ENCODE results near the gene MT1M.
"Not testable (repeated sequence)": the region's sequence is repeated elsewhere in the genome, so short reads cannot be mapped to it uniquely, and the experiment has no call there.

Gene MT1M

DNA sequence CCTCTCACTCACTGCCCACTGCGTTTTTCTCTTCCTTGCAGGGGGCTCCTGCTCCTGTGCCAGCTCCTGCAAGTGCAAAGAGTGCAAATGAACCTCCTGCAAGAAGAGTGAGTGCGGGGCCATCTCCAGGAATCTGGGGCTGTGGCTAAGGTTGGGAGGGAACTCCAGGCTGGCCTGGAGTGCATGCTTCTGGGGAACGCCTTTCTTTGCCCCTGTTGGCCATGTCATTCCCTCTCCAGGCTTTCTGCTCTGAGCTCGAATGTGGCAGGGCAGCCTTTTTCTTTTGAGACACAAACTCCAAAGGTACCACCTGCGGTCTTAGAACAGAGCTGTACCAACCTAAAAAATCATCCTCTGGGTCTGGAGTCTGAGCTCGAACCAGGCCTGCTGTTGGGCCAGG is 14.3 kb upstream of the MT1M start:
- Histone ChIP-seq H3K9me3 (ENCODE audit: control insufficient read depth, insufficient read depth, low read depth, low read length) (peaks cover 1% of the 10 kb centered on the region; the same call in 1 of the 2 replicates), H3K27me3 (ENCODE audit: control insufficient read depth, insufficient read depth, low read length) (peaks cover 71% of the 10 kb centered on the region), H3K27ac (ENCODE audit: low read depth, low read length) (no peak overlapping the region), H3K36me3 (ENCODE audit: control insufficient read depth, insufficient read depth, low read length) (no peaks in the 10 kb centered on the region), H3K9ac (ENCODE audit: low read length) (no peak overlapping the region), H3K4me1 (ENCODE audit: control insufficient read depth, insufficient read depth, low read length) (peaks cover 28% of the 10 kb centered on the region), H3K4me3 (ENCODE audit: low read depth, low read length) (no peak overlapping the region)

DNA sequence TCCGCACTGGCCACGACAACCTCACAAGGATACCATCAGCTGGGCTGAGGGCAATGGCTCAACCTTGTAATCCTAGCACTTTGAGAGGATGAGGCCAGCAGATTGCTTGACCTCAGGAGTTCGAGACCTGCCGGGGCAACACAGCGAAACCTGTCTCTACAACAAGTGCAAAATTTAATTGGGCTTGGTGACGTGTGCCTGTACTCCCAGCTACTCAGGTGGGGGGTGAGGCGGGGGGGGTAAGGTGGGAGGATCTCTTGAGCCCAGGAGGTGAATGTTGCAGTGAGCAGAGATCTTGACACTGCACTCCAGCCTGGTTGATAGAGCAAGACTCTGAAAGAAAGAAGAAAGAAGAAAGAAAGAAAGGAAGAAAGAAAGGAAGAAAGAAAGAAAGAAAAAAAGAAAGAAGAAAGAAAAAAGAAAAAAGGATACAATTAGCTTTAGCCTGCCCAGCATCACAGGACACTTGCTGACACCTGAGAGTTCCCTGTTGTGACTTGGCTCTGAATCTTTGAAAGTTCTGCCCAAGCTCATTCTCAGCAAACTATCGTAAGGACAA is 12.0 kb upstream of the MT1M start:
- peaks cover 31% of the 10 kb centered on the region for H3K4me1 ChIP-seq (ENCODE audit: control insufficient read depth, insufficient read depth, low read length)
- H3K9ac ChIP-seq (ENCODE audit: low read length) = no peak overlapping the region
- H3K36me3 ChIP-seq (ENCODE audit: control insufficient read depth, insufficient read depth, low read length) = no peaks in the 10 kb centered on the region
- no peak overlapping the region for H3K27ac ChIP-seq (ENCODE audit: low read depth, low read length)
- no peak overlapping the region for H3K4me3 ChIP-seq (ENCODE audit: low read depth, low read length)
- H3K9me3 ChIP-seq (ENCODE audit: control insufficient read depth, insufficient read depth, low read depth, low read length) = peaks cover 4% of the 10 kb centered on the region; the same call in 1 of the 2 replicates
- peaks cover 76% of the 10 kb centered on the region for H3K27me3 ChIP-seq (ENCODE audit: control insufficient read depth, insufficient read depth, low read length)

- H3K27ac ChIP-seq (ENCODE audit: low read depth, low read length); H3K4me3 ChIP-seq (ENCODE audit: low read depth, low read length); H3K9me3 ChIP-seq (ENCODE audit: control insufficient read depth, insufficient read depth, low read depth, low read length); H3K9ac ChIP-seq (ENCODE audit: low read length); H3K36me3 ChIP-seq (ENCODE audit: control insufficient read depth, insufficient read depth, low read length): not testable (repeated sequence)
- H3K27me3 ChIP-seq (ENCODE audit: control insufficient read depth, insufficient read depth, low read length) = peaks cover 81% of the 10 kb centered on the region
- H3K4me1 ChIP-seq (ENCODE audit: control insufficient read depth, insufficient read depth, low read length) = peaks cover 41% of the 10 kb centered on the region
These were observed 10.6 kb upstream of the MT1M start for GRCh38 chr16:56621665-56622445.

- not testable (repeated sequence) for H3K27ac ChIP-seq (ENCODE audit: low read depth, low read length); H3K36me3 ChIP-seq (ENCODE audit: control insufficient read depth, insufficient read depth, low read length); H3K9ac ChIP-seq (ENCODE audit: low read length); H3K4me3 ChIP-seq (ENCODE audit: low read depth, low read length); H3K9me3 ChIP-seq (ENCODE audit: control insufficient read depth, insufficient read depth, low read depth, low read length)
- Histone ChIP-seq H3K27me3 (ENCODE audit: control insufficient read depth, insufficient read depth, low read length) (peaks cover 76% of the 10 kb centered on the region), H3K4me1 (ENCODE audit: control insufficient read depth, insufficient read depth, low read length) (peaks cover 36% of the 10 kb centered on the region)
These were observed 9.3 kb upstream of the MT1M start for GRCh38 chr16:56623184-56623583.

GRCh38 chr16:56623637-56624036 is 8.8 kb upstream of the MT1M start:
- Histone ChIP-seq H3K27ac (ENCODE audit: low read depth, low read length) (no peak overlapping the region), H3K4me3 (ENCODE audit: low read depth, low read length) (no peak overlapping the region), H3K9ac (ENCODE audit: low read length) (no peak overlapping the region), H3K36me3 (ENCODE audit: control insufficient read depth, insufficient read depth, low read length) (no peaks in the 10 kb centered on the region), H3K4me1 (ENCODE audit: control insufficient read depth, insufficient read depth, low read length) (peaks cover 33% of the 10 kb centered on the region), H3K27me3 (ENCODE audit: control insufficient read depth, insufficient read depth, low read length) (peaks cover 76% of the 10 kb centered on the region), H3K9me3 (ENCODE audit: control insufficient read depth, insufficient read depth, low read depth, low read length) (peaks cover 4% of the 10 kb centered on the region; the same call in 1 of the 2 replicates)

DNA sequence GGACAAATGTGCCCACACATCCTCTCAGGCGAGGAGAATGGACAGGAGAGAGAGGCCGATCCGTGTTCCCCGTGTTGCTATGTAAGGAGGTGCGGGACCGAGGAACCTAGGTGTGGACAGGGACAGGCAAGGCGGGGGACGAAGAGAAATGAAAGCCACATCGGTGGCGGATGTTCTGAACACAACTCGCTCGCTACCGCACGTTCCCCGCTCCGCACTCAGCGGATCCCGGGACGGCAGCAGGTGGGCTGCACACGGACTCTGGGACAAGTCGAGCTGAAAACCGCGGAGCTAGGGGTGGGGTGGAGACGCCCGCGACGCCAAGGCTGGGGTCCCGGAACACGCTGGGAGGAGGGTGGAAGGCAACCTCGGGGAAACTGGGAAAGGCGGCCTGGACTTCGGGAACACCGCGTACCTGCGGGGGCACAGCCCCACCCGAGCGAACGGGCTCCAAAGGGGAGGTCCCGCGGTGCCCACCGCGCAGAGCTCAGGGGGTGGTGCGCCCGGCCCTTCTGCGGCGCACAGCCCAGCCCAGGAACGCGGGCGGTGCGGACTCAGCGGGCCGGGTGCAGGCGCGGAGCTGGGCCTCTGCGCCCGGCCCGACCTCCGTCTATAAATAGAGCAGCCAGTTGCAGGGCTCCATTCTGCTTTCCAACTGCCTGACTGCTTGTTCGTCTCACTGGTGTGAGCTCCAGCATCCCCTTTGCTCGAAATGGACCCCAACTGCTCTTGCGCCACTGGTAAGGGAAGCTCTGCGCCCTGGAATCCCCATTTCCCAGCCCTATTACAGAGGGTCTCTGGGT is 7.1 kb upstream of the MT1M start, which contains the start of gene MT1E:
TSS of gene MT1E (plus strand) at position 642 of the 803 bp plus-strand sequence. CDS start at position 713, 71 bp downstream.
- Histone ChIP-seq H3K9me3 (ENCODE audit: control insufficient read depth, insufficient read depth, low read depth, low read length) (peaks cover 4% of the 10 kb centered on the region; the same call in 1 of the 2 replicates), H3K4me3 (ENCODE audit: low read depth, low read length) (peak within 1 kb of the TSS; percentile 68), H3K36me3 (ENCODE audit: control insufficient read depth, insufficient read depth, low read length) (no peaks in the 10 kb centered on the region), H3K4me1 (ENCODE audit: control insufficient read depth, insufficient read depth, low read length) (peaks cover 33% of the 10 kb centered on the region), H3K9ac (ENCODE audit: low read length) (peak within 1 kb of the TSS; percentile 60), H3K27me3 (ENCODE audit: control insufficient read depth, insufficient read depth, low read length) (peaks cover 76% of the 10 kb centered on the region), H3K27ac (ENCODE audit: low read depth, low read length) (no peak within 1 kb of the TSS)

DNA sequence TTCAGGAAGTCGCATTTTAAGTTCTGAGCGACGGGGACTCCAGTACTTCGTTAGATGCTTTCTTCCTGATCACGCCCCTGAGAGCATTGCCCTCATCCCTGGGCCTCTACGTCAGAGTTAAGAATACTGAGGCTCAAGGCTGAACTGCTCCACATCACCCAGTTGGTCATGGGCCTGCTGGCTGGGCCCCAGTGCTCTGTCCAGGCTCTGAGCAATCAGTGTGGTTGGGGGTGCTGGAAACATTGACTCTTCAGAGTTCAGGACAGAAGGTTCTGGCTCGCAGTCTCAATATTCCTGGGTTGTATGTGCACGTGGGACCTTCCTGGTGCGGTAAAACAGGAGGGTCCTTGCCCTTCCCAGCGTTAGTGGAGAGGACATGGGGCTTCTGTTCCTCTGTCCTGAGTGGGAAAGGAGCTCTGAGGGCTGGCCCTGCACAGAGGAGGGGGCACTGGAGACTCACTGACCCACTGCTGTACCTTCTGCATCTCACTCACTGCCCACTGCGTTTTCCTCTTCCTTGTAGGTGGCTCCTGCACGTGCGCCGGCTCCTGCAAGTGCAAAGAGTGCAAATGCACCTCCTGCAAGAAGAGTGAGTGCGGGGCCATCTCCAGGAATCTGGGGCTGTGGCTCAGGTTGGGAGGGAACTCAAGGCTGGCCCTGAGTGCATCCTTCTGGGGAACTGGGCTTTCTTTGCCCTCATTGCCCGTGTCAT is 6.4 kb upstream of the MT1M start:
- H3K9ac ChIP-seq (ENCODE audit: low read length) = peak overlapping the region; percentile 41
- no peaks in the 10 kb centered on the region for H3K36me3 ChIP-seq (ENCODE audit: control insufficient read depth, insufficient read depth, low read length)
- H3K27me3 ChIP-seq (ENCODE audit: control insufficient read depth, insufficient read depth, low read length) = peaks cover 83% of the 10 kb centered on the region
- peaks cover 4% of the 10 kb centered on the region; the same call in 1 of the 2 replicates for H3K9me3 ChIP-seq (ENCODE audit: control insufficient read depth, insufficient read depth, low read depth, low read length)
- peak overlapping the region; percentile 68 for H3K4me3 ChIP-seq (ENCODE audit: low read depth, low read length)
- H3K27ac ChIP-seq (ENCODE audit: low read depth, low read length) = no peak overlapping the region
- peaks cover 33% of the 10 kb centered on the region for H3K4me1 ChIP-seq (ENCODE audit: control insufficient read depth, insufficient read depth, low read length)

- no peaks in the 10 kb centered on the region for H3K36me3 ChIP-seq (ENCODE audit: control insufficient read depth, insufficient read depth, low read length)
- peaks cover 4% of the 10 kb centered on the region; the same call in 1 of the 2 replicates for H3K9me3 ChIP-seq (ENCODE audit: control insufficient read depth, insufficient read depth, low read depth, low read length)
- peaks cover 87% of the 10 kb centered on the region for H3K27me3 ChIP-seq (ENCODE audit: control insufficient read depth, insufficient read depth, low read length)
- H3K4me1 ChIP-seq (ENCODE audit: control insufficient read depth, insufficient read depth, low read length) = peaks cover 27% of the 10 kb centered on the region
- H3K4me3 ChIP-seq (ENCODE audit: low read depth, low read length) = peak overlapping the region; percentile 13; the same call in 1 of the 2 replicates
- no peak overlapping the region for H3K9ac ChIP-seq (ENCODE audit: low read length)
- H3K27ac ChIP-seq (ENCODE audit: low read depth, low read length) = no peak overlapping the region
These were observed 5.8 kb upstream of the MT1M start for GRCh38 chr16:56626685-56627084.

DNA sequence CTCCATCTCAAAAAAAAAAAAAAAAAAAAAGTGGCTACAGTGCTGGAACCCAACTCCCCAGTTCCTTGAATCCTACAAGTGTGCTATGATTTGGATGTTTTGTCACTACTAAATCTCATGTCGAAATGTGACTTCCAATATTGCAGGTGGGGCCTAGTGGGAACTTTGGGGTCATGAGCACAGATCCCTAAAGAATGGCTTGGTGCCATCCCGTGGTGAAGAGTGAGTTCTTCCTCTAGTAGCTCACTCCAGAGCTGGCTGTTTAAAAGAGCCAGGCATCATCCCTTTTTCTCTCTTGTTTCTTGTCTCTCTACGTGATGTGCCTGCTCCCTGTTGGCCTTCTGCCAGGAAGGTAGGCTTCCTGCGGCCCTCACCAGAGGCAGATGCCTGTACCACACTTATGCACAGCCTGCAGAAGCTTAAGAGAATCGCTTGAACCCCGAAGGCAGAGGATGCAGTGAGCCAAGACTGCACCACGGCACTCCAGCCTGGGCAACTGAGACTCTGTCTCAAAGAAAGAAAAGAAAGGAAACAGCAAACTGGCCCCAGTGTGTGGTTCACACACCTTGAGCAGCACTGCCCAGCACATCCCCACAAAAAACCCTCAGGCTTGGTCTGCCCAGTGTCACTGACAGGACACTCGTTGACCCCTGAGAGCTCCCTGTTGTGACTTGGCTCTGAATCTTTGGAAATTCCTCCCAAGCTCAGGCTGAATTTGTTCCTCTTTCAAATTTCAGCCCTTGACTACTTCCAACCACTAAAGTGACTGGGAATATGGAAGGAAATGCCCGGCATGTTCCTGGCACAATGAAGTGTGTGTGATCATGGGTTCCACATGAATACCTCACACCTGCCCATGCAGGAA is 3.7 kb upstream of the MT1M start:
- Histone ChIP-seq H3K27ac (ENCODE audit: low read depth, low read length) (no peak overlapping the region), H3K27me3 (ENCODE audit: control insufficient read depth, insufficient read depth, low read length) (peaks cover 93% of the 10 kb centered on the region), H3K9me3 (ENCODE audit: control insufficient read depth, insufficient read depth, low read depth, low read length) (no peaks in the 10 kb centered on the region), H3K4me3 (ENCODE audit: low read depth, low read length) (no peak overlapping the region), H3K4me1 (ENCODE audit: control insufficient read depth, insufficient read depth, low read length) (peaks cover 26% of the 10 kb centered on the region), H3K9ac (ENCODE audit: low read length) (no peak overlapping the region), H3K36me3 (ENCODE audit: control insufficient read depth, insufficient read depth, low read length) (no peaks in the 10 kb centered on the region)

- Histone ChIP-seq H3K4me3 (ENCODE audit: low read depth, low read length) (no peak overlapping the region), H3K27me3 (ENCODE audit: control insufficient read depth, insufficient read depth, low read length) (peaks cover 95% of the 10 kb centered on the region), H3K9me3 (ENCODE audit: control insufficient read depth, insufficient read depth, low read depth, low read length) (no peaks in the 10 kb centered on the region), H3K9ac (ENCODE audit: low read length) (no peak overlapping the region), H3K27ac (ENCODE audit: low read depth, low read length) (no peak overlapping the region), H3K4me1 (ENCODE audit: control insufficient read depth, insufficient read depth, low read length) (peaks cover 26% of the 10 kb centered on the region), H3K36me3 (ENCODE audit: control insufficient read depth, insufficient read depth, low read length) (no peaks in the 10 kb centered on the region)
These were observed 2.9 kb upstream of the MT1M start for GRCh38 chr16:56629531-56629930.

Data from HUES6 (cell line).